Fibroblast of skin of scalp (primary cell): ENCODE data around the gene ME2.
"Not testable (repeated sequence)": the region's sequence is repeated elsewhere in the genome, so short reads cannot be mapped to it uniquely, and the experiment has no call there.

Experiments used
- DNase-seq: peaks from one replicate; pipeline ENCODE4 v3.0.0-alpha.2; 2013

ME2 gene

DNA sequence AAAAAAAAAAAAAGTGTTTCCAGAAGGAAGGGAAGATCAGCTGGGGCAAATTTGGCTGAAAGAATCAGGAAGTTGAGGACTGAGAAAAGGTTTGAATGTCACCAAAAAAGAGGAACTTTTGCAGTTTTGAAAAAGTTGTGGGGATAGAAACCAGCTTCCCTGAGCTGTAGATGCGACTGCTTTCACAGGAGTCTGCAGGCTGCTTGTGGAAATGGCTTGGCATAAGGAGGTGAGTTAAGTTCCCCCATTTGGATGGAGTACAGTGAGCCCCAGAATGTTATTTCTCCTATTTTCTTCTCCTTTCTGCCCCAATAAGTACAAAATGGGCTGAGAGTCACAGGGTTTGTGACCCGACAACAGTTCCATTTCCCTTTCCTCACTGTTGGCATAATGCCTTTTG, 16.5 kb upstream of the ME2 start:
- no peak for DNase-seq

DNA sequence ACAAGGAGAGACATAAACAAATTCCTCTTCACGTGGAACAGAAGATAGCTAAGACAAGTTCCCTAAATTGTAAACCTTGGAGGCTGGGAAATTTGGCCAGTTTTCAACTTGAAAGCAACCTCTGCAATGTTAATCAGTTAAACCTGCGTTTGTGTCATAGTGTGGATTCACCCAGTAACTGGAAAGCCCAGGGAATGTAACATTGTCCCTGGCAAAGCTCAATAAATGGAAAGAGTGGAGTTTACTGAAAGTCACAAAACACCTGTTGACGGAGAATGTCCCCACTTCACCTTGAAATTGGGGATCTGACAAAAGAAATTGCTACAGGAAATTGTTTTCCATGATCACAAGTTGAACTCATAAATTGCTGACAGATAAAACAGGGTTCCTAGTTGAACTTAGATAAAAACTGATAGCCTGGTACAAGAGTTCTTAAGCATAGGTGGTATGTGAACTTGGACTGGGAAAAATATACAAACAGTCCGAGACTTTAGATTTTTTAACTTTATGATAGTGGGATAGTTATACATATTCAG, 15.0 kb upstream of the ME2 start:
- DNase-seq: no peak

DNA sequence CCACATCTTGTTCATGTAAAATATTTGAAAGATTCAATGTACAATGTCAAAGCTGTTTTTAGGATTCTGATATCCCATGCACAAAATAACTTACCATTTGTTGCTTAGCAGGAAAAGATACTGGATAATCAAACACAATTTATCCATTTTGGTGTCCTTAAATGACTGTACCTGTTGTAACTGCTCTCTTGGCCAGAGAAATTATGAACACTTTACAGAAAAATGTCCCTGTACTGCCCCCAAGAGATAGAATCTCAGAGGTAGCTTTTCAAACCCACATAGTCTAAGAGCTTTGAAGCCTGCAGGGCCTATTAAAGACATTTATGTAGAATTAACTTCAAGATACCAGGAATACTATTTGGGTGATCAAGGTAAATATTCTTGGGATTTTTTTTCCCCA, 12.2 kb upstream of the ME2 start:
- no peak for DNase-seq

DNA sequence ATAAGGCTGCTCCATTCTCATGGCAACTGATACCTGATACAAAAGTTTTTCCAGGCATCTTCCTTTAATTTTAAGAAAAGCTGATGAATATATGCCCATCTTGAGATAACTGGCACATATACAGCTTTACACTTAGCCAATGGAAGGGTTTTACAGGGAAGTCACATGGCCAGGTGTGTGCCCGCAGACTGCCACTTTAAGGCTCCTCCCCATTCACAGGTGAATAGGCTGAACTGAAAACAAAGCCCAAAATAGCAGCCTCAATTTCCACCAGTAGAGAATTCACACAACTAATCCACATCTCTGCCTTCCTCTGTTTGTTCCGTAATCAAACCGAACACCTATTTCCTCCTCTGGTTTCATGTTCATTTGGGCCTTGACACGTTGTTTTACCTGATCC, 9.8 kb upstream of the ME2 start:
- no peak for DNase-seq

DNA sequence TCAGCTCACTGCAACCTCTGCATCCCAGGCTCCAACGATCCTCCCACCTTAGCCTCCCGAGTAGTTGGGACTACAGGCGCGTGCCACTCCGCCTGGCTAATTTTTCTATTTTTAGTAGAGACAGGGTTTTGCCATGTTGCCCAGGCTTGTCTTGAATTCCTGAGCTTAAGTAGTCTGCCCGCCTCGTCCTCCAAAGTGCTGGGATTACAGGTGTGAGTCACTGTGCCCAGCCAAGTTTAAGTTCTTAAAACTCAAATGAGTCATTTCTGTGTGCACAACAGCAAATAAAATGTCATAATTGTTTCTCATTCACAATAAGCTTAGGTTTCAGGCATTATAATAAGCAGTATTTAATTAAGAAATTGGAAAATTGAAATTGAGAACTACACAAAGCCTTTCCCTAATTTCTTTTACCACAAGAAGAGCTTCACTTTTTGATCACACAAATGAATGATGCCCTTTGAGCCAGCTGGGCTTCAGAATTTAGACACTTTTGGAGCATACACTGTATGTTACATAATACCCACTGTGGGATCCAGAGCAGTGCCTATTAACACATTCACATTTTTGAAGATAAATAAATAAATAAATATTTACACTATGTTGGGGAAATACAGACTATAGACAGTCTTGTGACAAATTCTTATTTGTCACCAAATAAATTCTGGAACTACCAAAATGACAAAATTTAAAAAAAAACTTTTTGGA, 8.6 kb upstream of the ME2 start:
- DNase-seq: peak; percentile 36

DNA sequence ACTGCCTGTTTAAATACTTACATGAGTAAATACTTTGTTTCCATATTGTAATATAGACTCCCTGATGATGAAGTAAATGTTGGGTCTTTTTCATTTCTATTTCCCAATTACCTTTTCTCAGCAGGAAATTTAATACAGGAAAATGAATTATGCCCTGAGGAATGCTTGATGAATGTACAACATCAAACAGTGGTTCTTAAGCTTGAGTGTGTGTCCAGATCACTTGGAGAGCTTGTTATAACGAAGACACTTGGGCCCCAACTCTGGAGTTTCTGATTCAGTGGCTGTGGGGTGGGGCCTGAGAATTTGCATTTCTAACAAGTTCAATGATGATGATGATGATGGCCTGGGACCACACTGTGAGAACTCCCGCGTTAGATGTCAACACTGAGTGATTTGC, 7.1 kb upstream of the ME2 start:
- DNase-seq: no peak

DNA sequence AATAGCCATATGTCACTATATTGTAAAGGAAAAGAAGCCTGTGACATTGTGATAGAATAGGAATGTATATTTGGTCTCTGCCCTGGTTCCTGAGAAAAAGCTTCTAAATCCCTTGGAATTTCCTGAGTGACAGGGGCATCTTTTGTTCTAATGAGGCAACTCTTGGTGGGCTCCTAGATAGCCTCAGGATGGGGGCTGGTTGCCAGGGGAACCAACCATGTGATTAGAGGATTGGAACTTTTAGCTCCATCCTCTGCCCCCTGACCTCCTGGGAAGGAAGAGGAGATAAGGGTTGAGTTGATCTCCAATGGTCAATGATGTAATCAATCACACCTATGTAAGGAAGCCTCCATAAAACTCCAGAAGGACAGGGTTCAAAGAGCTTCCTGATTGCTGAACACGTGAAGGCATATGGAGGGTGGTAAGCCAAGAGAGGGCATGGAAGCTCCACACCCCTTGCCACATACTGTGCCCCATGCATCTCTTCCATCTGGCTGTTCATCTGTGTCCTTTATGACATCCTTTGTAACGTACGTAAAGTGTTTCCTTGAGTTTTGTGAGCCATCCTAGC, 2.9 kb upstream of the ME2 start:
- DNase-seq: no peak

DNA sequence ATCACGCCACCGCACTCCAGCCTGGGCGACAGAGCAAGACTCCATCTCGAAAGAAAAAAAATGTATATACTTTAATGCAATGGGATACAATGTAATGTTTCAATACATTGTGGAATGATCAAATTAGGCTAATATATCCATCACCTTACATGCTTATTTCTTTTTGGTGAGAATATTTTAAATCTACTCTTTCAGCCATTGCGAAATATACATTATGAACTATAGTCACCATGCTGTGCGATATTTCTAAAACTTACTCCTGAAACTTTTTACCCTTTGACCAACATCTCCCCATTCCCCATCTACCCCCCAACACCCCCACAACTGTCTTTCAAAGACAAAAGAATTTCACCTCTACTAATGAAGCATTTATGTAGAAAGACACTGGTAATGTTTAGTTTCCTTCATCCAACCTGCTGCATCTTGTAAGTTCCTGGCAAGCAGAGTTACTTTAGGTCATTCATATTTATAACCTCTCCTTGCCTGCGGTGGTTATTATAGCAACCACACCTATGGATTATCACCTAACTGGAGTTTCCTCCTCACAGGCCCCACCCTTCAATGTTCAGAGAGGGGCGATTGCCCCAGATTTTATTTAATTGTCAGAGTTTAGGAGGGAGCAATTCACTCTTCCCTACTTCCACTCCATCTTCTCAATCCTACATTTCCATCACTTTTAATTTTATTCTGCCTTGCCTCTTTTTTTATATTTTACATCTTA, 1.2 kb upstream of the ME2 start:
- DNase-seq: no peak

DNA sequence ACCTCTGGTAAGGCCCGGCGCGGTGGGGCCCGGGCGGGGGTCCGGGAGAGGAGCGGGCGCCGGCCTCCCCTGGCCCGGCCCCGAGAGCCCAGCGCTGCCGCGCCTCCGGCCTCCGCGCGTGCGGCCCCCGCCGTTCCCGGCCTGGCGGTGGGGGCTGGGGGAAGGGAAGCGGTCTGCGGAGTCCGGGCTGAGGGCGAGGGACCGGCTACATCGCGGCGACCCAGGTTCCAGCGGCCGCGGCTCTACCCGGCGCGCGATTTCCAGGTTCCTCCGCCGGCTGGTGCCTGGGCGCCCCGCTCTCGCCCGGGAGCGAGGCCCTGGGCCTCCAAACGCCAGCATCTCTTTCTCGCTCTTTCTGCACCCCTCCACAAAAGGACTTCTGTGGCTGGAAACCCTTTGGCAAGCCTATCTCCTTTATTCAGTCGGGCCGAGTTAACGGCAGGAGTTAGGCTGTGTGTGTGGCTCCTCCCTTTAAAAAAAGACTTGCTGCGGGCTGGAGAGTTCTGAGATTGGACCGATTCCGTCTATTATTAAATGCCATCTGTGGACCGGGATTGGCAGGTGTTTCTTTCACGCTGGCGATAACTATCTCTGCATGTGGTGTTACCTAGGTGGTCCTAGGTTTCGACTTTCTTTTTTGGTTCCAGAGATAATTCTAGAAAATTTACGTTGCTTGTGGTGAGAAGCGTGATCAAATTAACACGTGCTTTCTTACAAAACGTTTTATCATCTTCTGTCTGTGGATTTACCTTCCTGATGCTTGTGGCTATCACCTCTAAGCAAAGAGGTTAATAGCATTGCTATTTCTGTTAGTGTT, 592 bp downstream of the ME2 start:
- DNase-seq: peak; percentile 39

DNA sequence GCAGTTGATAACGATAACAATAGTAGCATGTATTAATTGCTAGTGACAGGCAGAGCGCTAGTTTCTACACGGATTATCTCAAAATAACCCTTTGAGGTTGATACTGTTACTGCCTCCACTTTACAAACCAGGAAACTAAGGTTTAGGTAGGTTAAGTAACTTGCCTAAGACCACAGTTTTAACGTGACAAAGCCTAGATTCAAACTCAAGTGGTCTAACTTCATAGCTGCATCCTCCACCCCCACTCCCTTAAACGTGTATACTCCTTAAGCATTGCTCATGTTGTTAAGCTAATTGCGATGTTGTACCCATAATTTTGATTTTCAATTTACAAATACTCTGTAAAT, 1.2 kb downstream of the ME2 start:
- DNase-seq: no peak

DNA sequence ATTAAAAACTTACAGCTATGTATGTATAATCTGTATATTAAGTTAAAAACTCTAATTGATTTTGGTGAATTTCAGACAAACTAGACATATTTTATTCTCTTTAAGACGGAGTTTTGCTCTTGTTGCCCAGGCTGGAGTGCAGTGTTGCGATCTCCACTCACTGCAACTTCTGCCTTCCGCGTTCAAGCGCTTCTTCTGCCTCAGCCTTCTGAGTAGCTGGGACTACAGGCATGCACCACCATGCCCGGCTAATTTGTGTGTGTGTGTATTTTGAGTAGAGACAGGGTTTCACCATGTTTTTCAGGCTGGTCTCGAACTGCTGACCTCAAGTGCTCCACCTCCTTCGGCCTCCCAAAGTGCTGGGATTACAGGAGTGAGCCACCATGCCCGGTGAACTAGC, 2.0 kb downstream of the ME2 start:
- not testable (repeated sequence) for DNase-seq

DNA sequence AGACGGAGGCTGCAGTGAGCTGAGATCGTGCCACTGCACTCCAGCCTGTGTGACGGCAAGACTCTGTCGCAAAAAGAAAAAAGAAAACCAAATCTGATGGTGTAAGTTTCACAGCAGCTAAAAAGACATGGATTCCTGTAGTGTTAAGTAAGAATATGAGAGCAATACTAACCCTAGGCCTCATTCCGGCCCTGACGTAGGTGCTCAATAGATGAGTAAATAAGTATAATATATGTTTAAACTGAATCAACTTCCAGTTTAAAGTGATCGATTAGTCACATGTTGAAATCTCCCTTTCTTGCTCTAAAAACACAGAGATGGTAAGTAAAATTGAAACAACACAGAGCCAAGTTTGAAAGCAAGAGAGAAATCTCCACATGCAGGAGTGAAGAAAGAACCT, 8.0 kb downstream of the ME2 start:
- no peak for DNase-seq

DNA sequence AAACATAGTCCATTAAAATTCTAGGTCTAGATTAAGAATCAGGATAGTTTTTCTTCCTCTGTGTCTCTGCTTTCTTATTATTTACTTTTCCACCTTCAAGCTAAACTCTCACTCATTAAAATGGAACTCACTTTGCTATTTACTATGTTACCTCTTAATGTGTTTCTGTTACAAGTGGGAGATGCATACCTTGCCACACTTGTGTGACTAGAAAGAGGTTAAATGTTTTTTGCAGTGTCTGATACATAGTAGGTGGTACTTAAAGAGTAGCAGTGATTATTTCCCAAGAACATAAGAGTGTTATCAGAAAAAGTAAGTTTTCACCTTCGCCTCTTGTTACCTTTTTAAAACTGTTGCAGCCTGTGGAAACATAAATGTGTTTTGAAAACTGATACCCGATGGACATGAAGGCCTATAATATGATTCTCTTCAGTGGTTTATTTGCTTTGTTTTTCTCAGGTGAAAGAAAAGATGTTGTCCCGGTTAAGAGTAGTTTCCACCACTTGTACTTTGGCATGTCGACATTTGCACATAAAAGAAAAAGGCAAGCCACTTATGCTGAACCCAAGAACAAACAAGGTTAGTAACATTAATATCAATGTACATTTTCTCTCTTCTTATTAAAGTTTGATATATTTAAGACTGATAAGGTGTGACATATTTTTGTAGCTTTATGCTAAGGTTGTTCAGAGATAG, 16.6 kb downstream of the ME2 start:
- DNase-seq: no peak

DNA sequence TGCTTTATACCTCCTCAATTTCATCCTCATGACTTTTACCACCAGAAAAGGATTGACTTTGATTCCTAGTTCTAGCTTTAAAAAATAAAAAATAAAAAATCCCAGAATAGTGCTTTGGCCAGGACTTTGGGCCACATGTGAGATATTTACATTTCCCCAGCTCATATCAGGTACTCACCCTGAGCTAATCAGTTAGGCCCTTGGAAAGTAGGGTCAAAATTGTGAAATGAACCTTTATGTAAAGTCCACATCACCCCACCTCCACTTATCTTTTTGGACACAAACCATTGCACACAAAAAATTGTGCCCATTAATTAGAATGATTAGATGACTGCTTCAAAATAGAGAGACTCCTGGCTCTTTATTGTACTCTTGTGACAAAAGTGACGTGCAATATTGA, 17.2 kb downstream of the ME2 start:
- no peak for DNase-seq

DNA sequence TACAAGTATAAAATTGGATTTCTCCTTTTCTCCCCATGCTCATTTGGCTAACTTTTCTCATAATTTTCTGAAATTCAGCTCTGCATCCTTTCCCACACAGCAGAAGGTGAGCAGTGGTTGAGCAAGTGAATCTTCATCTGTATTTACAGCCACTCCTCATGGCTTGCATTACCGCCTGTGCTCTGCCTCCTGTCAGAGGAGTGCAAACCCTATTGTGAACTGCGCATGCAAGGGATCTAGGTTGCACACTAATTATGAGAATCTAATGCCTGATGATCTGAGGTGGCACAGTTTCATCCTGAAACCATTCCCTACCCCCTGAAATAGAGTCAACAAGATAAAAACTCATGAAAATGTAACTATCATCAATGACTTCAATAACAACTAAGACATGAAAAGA, 20.0 kb downstream of the ME2 start:
- DNase-seq: no peak

DNA sequence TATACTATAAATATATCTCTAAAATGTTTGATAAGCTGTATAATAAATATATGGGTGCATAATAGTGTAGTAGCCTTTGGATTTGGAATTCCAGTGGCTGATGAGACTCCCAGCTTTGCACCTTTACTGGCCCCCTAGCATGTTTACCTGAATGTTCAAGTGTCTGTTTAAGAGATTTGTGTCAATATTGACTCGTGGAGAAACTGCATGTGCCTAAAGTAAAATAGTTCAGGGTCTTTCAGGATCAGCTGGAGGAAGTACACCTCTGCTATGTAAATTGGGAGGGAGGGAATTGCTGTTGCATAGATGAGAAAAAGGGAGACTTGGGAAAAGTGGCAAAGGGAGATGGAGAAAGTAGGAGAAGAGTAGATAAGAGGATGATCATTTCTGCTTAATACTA, 23.9 kb downstream of the ME2 start:
- no peak for DNase-seq

DNA sequence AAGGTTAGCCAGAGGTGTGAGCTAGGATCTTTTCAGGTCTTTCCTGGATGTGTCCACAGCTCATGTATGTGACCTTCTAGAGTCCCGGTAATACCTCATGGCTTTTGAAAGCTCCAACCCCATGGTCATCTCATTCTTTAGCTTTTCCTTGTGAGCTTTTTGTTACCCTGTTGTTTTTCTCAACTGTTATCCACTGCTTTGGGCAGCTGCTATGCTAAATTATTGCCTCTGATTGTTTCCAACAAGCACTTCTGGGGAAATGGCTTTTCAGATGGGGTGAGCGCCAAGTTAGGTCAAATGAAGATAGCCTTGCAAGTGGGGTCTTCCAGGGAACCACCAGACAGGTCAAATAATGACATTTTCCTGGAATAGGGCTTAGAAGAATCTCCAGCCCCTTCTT, 27.9 kb downstream of the ME2 start:
- DNase-seq: no peak

DNA sequence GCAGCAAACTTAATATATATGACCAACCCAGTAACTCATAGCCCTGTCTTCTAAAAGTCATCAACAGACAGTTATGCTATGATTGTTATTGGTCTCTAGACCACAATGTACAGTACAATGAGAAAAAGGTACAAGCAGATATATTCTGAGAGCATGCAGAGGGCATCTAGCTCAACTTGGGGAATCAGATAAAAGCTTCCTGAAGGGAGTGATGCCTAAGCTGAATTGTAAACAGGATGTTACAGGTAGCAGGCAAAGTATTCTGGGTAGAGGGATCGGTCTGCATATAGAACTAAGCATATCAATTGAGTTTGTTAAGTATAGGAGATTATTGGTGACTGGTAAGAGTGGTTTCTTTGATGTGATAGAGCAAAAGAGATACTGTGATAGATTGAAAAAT, 30.3 kb downstream of the ME2 start:
- no peak for DNase-seq

DNA sequence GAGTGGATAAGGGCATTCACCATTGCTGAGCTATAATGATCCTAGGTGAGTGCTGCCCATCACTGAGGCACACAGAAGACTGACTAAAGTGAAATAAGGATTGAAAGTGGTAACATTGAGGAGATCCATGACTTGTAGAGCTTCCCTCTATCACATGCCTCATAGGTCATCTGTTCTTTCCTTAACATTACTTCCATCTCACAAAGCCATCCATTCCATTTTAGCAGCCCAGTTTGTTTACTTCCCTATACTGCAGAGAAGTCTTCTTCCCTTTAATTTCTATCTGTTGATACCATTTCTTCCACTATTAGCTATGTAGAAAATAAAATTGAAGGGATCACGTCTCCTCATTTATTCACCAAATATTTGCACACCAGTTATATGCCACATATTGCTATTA, 32.1 kb downstream of the ME2 start:
- DNase-seq: no peak

DNA sequence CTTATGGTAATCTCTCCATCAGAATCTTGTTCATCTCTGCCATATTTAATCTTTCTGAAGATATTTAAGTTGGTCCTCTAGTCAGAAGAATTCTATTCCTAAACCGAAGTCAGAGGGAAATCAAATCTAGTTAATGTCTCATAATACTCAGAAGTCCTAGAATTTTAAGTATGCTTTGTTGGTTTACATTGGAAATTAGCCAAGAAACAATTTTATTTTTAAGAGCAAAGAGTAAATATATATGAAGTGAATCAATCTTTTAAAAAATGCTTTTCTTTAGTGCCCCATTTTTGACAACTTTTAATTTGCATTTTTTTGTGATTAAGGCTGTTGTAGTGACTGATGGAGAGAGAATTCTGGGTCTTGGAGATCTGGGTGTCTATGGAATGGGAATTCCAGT, 38.1 kb downstream of the ME2 start:
- DNase-seq: peak; percentile 68

DNA sequence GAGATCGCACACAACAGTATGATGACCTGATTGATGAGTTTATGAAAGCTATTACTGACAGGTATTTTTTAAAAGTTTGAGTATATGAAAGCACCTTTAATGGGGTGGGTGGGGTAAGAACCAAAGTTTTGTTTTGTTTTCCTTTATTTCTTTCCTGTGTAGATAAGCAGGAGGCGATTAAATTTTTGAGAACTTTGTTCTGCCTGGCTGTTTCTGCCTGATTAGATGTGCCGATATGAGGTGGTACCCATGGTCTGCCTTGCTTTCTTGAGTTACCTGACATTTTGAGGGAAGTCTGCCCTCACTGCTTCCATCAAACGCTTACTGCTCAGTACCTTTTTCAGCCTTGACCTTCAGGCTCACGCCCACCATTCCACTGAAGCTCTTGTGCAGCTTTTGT, 39.2 kb downstream of the ME2 start:
- no peak for DNase-seq

DNA sequence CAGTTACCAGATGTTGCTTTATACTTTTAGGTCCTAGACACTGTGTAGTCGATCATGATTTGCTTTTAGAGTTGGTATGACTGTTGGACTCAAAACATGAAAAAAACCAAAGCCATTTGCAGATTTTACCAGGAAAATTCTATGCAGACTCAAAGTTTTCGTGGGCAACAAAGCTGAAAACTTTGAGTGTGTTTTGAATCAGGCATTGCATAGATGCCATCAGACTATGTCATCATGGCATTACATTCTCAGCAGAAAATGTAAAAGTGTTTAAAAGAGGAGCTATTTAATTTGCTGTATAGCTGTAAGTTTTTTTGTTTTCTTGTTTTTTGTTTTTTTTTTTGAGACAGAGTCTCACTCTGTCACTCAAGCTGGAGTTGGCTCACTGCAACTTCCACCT, 45.5 kb downstream of the ME2 start:
- peak; percentile 25 for DNase-seq

DNA sequence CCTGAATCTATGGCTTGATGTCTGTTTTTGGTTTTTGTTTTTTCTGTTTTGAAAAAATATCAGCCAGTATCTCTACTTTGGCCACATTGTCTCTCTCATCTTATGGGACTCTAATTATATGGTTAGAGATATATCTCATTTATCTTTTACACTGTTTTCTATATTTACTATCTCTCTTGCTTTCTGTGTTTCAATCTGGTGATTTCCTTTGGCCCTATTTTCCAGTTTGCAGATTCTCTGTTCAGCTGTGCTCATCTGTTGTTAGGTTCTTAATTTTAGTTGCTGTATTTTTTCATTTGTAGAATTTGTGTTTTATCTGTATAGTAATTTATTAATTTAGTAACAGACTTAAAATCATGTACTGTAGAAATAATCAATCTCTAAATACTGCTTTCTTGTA, 47.6 kb downstream of the ME2 start:
- no peak for DNase-seq
